Activated gamma-delta T cell treated with Interleukin-2 at 50 U/mL for 16 hours (primary cell): ENCODE measurements around the gene MTHFD2L.
"Not testable (repeated sequence)": the region's sequence is repeated elsewhere in the genome, so short reads cannot be mapped to it uniquely, and the experiment has no call there.

Experiments
- DNase-seq: peaks from one replicate; pipeline ENCODE4 v3.0.0-alpha.2; 2020

MTHFD2L gene

GRCh38 chr4:74157561-74158465 is at the start of gene MTHFD2L:
MTHFD2L (plus strand) TSS chr4:74158118; CDS start chr4:74158139, 21 bp downstream.
- DNase-seq: peak; percentile 77

- no peak for DNase-seq
These were observed 49.3 kb upstream of the MTHFD2L start for GRCh38 chr4:74108457-74109115.

DNA sequence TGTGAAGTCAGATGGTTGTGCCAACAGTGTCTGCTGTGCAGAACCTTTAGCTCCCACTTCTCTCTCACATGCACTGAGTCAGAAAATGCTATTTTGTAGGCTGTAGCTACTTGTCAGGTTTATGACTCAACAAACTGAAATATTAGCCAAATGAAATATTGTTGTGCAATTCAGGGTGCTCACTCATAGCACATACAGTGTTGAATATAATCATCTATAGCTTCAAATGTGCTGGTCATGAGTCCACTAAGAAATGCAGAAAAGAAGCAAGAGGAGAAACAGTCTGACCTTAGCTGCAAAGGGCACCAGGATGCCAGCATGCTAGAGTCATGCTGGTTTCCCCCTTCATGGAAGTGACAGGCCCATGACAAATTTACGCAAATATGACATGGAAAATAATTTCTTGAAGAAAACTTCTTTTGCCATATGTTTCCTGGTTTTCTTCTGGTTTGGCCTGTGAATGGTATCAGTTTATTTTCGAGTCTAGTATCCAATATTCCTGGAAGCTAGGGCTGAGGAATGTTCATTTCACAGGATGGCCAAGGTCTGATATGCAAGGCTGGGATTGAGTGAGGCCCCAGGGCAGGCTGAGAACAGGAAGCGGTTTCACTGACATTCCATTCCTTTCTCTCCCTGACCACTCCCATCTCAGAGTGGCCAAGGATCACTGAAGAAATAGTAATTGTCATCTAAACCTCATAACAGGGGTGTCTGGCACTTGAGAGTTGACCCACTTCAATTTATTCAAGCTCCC is 48.6 kb upstream of the MTHFD2L start:
- DNase-seq: no peak

DNA sequence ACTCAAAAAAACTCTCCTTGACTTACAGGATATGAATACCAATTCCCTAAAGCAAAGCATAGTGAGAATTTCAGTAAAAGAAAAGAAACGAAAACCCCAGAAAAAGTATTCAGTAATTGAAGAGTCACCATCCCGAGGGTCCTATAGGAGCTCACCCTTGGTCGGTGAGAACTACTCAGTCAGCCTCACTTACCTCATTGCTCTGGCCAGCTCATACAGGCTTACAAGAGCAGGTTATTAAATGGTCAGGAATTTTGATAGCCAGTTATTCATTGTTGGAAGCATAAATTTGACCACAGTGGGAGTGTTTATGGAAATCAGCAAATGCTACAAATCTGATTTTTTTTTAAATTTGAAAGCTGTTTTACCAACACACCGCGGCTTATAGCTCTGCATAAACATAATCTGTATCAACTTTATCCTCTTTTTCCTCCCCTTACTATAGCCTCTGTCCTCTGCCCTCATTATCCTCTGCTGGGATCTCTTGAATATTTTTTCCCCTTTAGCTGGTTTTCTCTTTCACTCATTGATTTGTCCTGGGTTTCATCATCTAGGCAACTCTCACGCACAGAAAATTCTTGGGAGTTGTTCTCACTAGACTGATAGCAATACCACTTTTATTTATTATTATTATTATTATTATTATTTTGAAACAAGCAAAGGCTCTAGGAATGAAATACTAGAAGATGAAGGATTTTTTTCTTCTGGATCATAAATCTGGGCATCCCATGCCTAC is 47.9 kb upstream of the MTHFD2L start:
- DNase-seq: no peak

DNA sequence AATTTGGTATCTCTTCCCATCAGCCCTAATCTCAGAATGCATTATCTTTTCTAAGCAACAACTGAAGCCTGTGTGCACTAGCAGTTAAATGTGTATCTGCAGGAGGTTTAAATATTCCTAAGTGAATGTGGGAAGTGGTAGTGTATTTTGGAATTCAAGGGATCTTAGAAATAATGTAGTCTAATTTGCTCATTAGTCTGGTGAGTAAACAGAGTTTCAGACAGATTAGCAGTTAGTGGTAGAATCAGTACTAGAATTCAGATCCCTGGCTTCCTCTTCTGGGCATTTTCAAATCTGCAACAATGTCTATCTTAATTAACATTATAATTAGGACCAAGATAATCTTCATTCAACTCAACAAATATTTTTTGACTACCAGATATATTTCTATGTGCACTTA is 47.2 kb upstream of the MTHFD2L start:
- DNase-seq: no peak

DNA sequence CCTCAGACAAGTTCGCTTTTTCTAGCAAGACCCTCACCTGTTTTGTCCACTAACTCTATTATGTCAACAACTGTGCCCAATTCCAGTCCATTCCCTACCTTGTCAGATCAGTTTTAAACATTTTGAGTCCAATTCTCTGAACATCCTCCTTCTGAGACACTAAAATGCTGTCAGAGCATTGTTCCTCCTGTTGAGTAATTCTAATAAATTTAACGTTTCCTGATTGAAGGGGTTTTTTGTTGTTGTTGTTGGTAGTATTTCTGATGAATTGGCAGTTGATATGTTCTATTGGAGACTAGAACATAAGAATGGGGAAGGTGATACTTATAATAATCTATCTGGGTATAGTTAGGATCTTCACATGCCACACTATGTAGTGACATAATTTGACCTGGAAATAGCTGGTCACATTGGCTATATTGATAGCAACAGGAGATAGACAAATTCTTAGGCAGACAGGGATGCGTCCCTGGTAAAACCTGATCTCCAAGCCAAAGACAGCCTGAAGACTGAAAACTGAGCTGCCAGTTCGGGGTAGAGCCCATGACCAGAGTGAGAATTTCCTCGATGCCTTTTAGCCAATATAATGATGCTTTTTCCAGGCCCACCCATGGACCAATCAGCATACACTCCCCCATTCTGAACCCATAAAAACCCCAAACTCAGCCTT is 46.5 kb upstream of the MTHFD2L start:
- no peak for DNase-seq

GRCh38 chr4:74111990-74112389 is 45.9 kb upstream of the MTHFD2L start:
- DNase-seq: no peak

DNA sequence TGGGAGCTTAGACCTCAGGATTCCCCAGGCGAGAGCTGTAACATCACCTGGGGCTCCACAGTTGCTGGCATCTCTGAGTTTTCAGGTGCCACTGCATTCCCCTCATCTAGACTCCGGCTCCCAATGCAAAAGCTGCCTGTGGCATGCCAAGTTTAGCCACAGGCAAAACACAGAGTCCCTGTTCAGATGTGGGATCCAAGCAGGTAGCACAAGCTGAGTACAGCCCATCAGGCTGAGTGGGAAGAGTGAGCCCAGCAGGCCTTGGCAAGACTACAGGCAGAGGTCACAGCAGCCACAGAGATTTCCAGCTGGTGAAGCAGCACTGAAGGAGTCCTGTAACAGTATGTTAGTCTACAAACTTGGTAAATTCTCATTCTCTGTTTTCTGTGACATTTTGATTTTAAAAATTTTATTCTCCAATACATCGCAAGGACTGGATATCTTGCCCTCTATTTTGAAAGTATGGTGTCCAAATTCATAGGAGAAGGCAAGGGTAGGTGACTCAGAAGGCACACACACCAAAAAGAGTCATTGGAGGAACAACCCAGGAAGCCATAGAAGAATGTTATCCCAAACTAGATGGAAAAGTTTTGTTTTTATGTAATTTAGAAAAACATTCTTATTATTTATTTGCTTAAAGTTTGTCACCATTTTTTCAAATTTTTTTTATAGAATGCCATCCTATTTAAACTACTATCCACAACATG is 45.4 kb upstream of the MTHFD2L start:
- no peak for DNase-seq

GRCh38 chr4:74114234-74114633 is 43.7 kb upstream of the MTHFD2L start:
- no peak for DNase-seq

- DNase-seq: no peak
These were observed 40.8 kb upstream of the MTHFD2L start for GRCh38 chr4:74117024-74117534.

GRCh38 chr4:74118600-74119338 is 39.1 kb upstream of the MTHFD2L start:
- DNase-seq: no peak

GRCh38 chr4:74120086-74120485 is 37.8 kb upstream of the MTHFD2L start:
- DNase-seq: no peak

DNA sequence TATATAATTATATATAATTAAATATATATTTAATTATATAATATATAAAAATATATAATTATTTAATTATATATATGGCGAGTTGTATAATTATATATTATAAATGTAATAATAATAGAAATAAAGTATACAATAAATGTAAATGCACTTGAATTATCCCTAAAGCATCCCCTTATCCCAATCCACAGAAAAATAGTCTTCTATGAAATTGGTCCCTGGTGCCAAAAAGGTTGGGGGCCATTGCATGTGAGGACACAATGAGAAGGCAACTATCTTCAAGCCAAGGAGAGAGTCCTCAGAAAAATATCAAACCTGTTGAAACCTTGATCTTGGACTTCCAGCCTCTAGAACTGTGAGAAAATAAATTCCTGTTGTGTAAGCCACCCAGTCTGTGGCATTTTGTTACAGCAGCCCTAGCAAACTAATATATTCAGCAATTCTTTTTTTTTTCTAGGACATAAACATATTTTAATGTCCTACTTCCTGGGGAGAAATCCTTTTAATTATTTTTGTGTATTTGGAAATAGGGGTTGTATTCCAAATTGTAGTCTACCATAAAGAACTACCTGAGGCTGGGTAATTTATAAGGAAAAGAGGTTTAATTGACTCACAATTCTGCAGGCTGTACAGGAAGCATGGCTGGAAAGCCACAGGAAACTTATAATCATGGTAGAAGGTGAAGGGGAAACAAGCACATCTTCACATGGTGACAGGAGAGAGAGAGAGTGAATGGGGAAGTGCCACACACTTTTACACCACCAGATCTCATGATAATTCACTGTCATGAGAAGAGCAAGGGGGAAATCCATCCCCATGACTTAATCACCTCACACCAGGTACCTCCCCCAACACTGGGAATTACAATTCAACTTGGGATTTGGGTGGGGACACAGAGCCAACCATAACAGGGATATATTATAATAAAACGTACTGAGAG is 36.0 kb upstream of the MTHFD2L start:
- no peak for DNase-seq

GRCh38 chr4:74123065-74123728 is 34.7 kb upstream of the MTHFD2L start:
- DNase-seq: no peak

- DNase-seq: no peak
These were observed 32.9 kb upstream of the MTHFD2L start for GRCh38 chr4:74125029-74125428.

GRCh38 chr4:74127745-74128144 is 30.2 kb upstream of the MTHFD2L start:
- no peak for DNase-seq

- not testable (repeated sequence) for DNase-seq
These were observed 27.1 kb upstream of the MTHFD2L start for GRCh38 chr4:74130843-74131242.

GRCh38 chr4:74132188-74132587 is 25.7 kb upstream of the MTHFD2L start:
- not testable (repeated sequence) for DNase-seq

GRCh38 chr4:74132944-74133343 is 25.0 kb upstream of the MTHFD2L start:
- DNase-seq: no peak
